ENCODE results near the gene LCOR. TPM values are rescaled to one million over a fixed set of nuclear protein-coding genes. Genes with fewer than 3 reads are reported as not detected.

LCOR gene
- total RNA-seq, 4 donors from 2014 or later: 7.7 to 2,027 (median 132) TPM

- intact Hi-C loops (cut with DNase I; ENCODE audit: low total_unique reads): no loop called here
- no peaks in the 10 kb centered on the region for H3K36me3 ChIP-seq
- no peak for DNase-seq
- no peaks in the 10 kb centered on the region for H3K9me3 ChIP-seq
- H3K27me3 ChIP-seq: no peaks in the 10 kb centered on the region
- no peak overlapping the region for H3K4me3 ChIP-seq
- H3K4me1 ChIP-seq: no peaks in the 10 kb centered on the region
- TF ChIP-seq CTCF (IDR thresholded peaks at IDR 0.05) (no peak), POLR2A (IDR thresholded peaks at IDR 0.05) (no peak)
- no peak overlapping the region for H3K27ac ChIP-seq
These were observed 150.2 kb downstream of the LCOR start for GRCh38 chr10:96982149-96982930.

- Histone ChIP-seq H3K4me3 (no peak overlapping the region), H3K4me1 (no peaks in the 10 kb centered on the region), H3K27ac (no peak overlapping the region), H3K27me3 (no peaks in the 10 kb centered on the region), H3K9me3 (no peaks in the 10 kb centered on the region), H3K36me3 (no peaks in the 10 kb centered on the region)
- no peak for DNase-seq
- intact Hi-C loops (cut with DNase I; ENCODE audit: low total_unique reads): no loop called here
- TF ChIP-seq CTCF (IDR thresholded peaks at IDR 0.05) (no peak), POLR2A (IDR thresholded peaks at IDR 0.05) (no peak)
These were observed 152.5 kb downstream of the LCOR start for GRCh38 chr10:96984541-96985131.

GRCh38 chr10:96986200-96986856, 154.2 kb downstream of the LCOR start:
- Histone ChIP-seq H3K4me1 (no peaks in the 10 kb centered on the region), H3K4me3 (no peak overlapping the region), H3K36me3 (no peaks in the 10 kb centered on the region), H3K9me3 (no peaks in the 10 kb centered on the region), H3K27me3 (no peaks in the 10 kb centered on the region), H3K27ac (no peak overlapping the region)
- TF ChIP-seq POLR2A (IDR thresholded peaks at IDR 0.05) (no peak), CTCF (IDR thresholded peaks at IDR 0.05) (no peak)
- intact Hi-C loops (cut with DNase I; ENCODE audit: low total_unique reads): no loop called here
- no peak for DNase-seq

GRCh38 chr10:96987141-96987841, 155.2 kb downstream of the LCOR start:
- intact Hi-C loops (cut with DNase I; ENCODE audit: low total_unique reads): no loop called here

More at GRCh38 chr10:96987141-96987841, 155.2 kb downstream of the LCOR start:
- no peaks in the 10 kb centered on the region for H3K27me3 ChIP-seq
- H3K4me3 ChIP-seq: no peak overlapping the region
- no peaks in the 10 kb centered on the region for H3K36me3 ChIP-seq
- no peak for DNase-seq
- no peaks in the 10 kb centered on the region for H3K4me1 ChIP-seq
- no peaks in the 10 kb centered on the region for H3K9me3 ChIP-seq
- H3K27ac ChIP-seq: no peak overlapping the region
- TF ChIP-seq CTCF (IDR thresholded peaks at IDR 0.05) (no peak), POLR2A (IDR thresholded peaks at IDR 0.05) (no peak)
